Measurements from ENCODE around the gene BRSK2.

Gene BRSK2

GRCh38 chr11:1461826-1462697, 72.3 kb downstream of the BRSK2 start:
- no peak for TF ChIP-seq CTCF (IDR thresholded peaks at IDR 0.05; ENCODE audit: control insufficient read depth, insufficient read depth, low read depth, low read length, missing control alignments)
- no peak overlapping the region for H3K4me3 ChIP-seq (ENCODE audit: control insufficient read depth, low read depth, low read length)
- DNase-seq (ENCODE audit: low read depth): no peak

GRCh38 chr11:1462698-1462975, 72.9 kb downstream of the BRSK2 start:
- no peak for TF ChIP-seq CTCF (IDR thresholded peaks at IDR 0.05; ENCODE audit: control insufficient read depth, insufficient read depth, low read depth, low read length, missing control alignments)
- no peak overlapping the region for H3K4me3 ChIP-seq (ENCODE audit: control insufficient read depth, low read depth, low read length)

GRCh38 chr11:1463056-1463455, 73.3 kb downstream of the BRSK2 start:
- TF ChIP-seq CTCF (IDR thresholded peaks at IDR 0.05; ENCODE audit: control insufficient read depth, insufficient read depth, low read depth, low read length, missing control alignments): no peak
- no peak overlapping the region for H3K4me3 ChIP-seq (ENCODE audit: control insufficient read depth, low read depth, low read length)
- DNase-seq (ENCODE audit: low read depth): no peak

More at GRCh38 chr11:1462698-1462975, 72.9 kb downstream of the BRSK2 start:
- no peak for DNase-seq (ENCODE audit: low read depth)

GRCh38 chr11:1466784-1467183, 77.0 kb downstream of the BRSK2 start:
- H3K4me3 ChIP-seq (ENCODE audit: control insufficient read depth, low read depth, low read length): no peak overlapping the region
- no peak for TF ChIP-seq CTCF (IDR thresholded peaks at IDR 0.05; ENCODE audit: control insufficient read depth, insufficient read depth, low read depth, low read length, missing control alignments)
- no peak for DNase-seq (ENCODE audit: low read depth)

- no peak for DNase-seq (ENCODE audit: low read depth)
- no peak for TF ChIP-seq CTCF (IDR thresholded peaks at IDR 0.05; ENCODE audit: control insufficient read depth, insufficient read depth, low read depth, low read length, missing control alignments)
- no peak overlapping the region for H3K4me3 ChIP-seq (ENCODE audit: control insufficient read depth, low read depth, low read length)
Observed at GRCh38 chr11:1467270-1467669, 77.5 kb downstream of the BRSK2 start.

GRCh38 chr11:1468002-1468401, 78.3 kb downstream of the BRSK2 start:
- no peak for DNase-seq (ENCODE audit: low read depth)
- TF ChIP-seq CTCF (IDR thresholded peaks at IDR 0.05; ENCODE audit: control insufficient read depth, insufficient read depth, low read depth, low read length, missing control alignments): no peak

More at GRCh38 chr11:1468002-1468401, 78.3 kb downstream of the BRSK2 start:
- no peak overlapping the region for H3K4me3 ChIP-seq (ENCODE audit: control insufficient read depth, low read depth, low read length)
